HuH-7 (cell line): ENCODE results near the gene SAMD13.
A peak's percentile ranks its signal among the peaks of the same experiment; 100 is the strongest.
"Not testable (repeated sequence)": the region's sequence is repeated elsewhere in the genome, so short reads cannot be mapped to it uniquely, and the experiment has no call there.

Experiments
- DNase-seq: peaks from one replicate; pipeline ENCODE4 v3.0.0; 2011; ENCODE audit warnings: low spot score

Gene SAMD13

DNA sequence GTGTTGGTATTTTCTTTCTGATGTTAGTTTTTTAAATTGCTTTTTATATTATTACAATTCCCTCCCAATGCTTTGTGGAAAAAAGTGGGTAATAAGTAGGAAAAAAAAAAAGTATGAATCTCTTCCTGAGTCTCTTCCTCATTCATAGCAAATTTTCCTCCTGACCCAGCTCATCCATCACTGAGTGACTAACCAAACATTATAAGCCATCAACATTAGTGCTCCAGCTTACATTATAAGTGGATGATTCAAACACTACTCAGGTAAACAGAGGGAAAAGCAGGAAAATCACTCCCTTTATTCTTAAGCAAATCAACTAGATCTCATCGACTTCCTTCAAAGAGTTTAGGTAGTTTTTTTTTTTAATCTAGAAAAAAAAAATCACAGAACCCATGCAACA, 15.4 kb upstream of the SAMD13 start:
- no peak for DNase-seq

DNA sequence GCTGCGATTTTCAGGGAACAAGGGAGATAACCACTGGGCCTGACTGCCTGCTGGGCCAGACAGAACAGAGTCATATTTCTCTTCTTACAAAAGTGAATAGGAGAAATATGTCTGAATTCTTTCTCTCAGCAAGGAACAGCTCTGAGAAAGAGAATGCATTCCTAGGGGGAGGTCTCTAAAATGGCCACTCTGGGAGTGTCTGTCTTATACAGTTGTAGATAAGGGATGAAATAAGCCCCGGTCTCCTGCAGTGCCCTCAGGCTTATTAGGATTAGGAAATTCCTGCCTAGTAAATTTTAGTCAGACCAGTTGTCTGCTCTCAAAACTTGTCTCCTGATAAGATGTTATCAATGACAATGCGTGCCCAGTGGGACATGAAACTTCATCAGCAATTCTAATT, 14.1 kb upstream of the SAMD13 start:
- DNase-seq = not testable (repeated sequence)

DNA sequence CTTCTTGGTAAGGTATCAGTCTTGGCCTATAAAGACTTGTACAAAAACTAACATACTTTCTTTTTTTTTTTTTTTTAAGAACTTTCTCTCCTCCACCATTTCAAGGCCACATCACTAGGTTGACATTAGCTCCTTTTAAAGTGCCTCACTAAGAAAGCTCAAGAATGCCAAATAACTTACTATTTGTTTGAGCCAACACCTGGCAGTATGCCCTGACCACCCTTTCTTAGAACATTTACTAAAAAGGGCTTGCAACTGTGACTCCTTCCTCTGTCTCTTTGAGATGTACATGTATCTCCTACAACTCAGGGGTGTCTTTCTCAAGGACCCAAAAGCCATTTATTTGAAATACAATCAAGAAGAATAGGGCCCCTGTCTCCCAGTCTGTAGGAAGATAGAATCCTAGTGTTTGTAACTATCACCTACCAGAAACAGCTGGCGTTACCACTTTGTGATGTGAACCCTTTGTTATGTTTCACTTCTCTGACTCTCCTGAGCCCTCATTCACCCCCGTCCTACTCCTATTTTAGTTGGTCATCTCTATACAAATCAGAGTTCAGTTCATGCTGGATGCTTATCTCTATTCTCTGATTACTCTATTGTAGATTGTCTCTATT, 12.2 kb upstream of the SAMD13 start:
- DNase-seq = no peak

GRCh38 chr1:84291882-84292655, 9.4 kb upstream of the SAMD13 start:
- no peak for DNase-seq

- DNase-seq = no peak
Measured at GRCh38 chr1:84293766-84294165, 7.7 kb upstream of the SAMD13 start.

- DNase-seq = no peak
Measured at GRCh38 chr1:84294751-84295150, 6.8 kb upstream of the SAMD13 start.

GRCh38 chr1:84297546-84298244, 3.8 kb upstream of the SAMD13 start:
- no peak for DNase-seq

- DNase-seq = peak; percentile 61
Measured at GRCh38 chr1:84298328-84298683, 3.2 kb upstream of the SAMD13 start.

- peak; percentile 43 for DNase-seq
Measured at GRCh38 chr1:84298684-84299535, 2.6 kb upstream of the SAMD13 start.

DNA sequence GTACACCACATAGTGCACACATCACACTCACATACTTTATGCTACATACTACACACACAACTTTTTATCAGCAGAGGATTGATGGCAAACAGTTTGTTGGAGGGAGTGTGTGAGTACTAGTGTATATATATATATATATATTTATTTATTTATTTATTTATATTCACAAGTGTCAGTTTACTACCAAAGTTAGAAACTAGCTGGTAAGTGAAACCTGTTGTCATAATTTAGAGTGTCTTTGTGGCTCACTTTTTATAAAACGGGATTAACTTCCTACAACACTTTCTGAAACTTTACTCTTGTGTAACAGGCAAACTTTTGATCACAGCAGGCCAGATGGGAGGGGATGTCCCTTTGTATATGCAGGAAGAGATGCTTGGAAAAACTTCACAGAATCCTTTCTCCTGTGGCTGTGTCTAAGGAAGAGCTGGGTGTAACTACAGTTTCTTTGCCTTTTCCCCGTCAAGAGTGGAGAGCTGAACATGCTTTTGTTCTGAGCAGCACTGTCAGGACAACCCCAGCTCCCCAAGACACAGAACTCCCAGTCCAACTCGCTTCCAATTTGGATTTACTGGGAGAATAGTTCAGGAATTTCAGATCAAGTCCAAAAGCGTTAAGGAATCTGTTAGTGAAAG, 1.9 kb upstream of the SAMD13 start:
- DNase-seq = no peak

DNA sequence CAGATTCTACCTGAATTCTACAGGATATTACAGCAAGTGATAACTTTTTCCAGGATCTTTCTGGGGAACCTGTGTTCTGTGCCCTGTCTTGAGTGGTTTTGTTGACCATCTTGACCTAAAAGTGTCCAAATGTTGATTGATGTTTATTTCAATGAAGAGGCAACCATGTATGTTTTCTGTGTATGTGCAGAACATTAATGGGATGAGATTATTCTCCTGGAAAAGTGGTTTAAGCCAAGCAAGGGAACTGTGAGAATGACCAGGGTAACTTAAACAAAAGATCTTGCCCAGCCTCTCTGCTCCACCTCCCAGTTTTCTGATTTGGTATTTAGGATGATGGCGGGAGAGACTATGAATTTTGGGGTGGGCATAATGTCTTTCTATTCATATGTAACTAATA, 1.0 kb upstream of the SAMD13 start:
- no peak for DNase-seq

DNA sequence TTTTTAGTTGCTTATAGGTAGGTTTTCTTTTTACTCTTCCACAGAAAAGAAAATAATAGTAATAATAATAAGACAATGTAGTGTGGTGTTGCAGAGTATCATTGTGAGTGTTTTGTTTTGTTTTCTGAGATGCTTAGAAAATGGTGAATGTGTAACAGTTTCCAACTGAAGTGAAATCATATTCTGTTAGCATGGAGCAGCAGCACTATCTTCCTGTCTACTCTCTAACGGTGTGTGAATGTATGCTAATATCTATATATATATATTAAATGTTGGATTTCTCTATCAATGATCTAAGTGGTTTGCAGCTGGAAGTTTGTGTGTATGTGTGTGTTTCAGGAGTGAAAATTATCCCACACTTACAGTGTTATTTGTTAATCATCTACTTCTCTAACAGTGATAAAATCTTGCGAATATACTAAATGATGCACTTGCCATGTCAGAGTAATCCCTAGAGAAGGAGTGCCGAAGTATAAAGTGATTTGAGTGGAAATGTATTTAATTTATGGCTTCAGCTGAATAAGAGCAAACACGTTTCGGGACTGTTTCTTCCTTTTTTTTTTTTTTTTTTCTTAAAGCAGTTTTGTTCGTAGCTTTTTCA, 377 bp downstream of the SAMD13 start:
- DNase-seq = no peak

- no peak for DNase-seq
Measured at GRCh38 chr1:84303314-84303830, 1.9 kb downstream of the SAMD13 start.

GRCh38 chr1:84307398-84307797, 5.9 kb downstream of the SAMD13 start:
- no peak for DNase-seq

DNA sequence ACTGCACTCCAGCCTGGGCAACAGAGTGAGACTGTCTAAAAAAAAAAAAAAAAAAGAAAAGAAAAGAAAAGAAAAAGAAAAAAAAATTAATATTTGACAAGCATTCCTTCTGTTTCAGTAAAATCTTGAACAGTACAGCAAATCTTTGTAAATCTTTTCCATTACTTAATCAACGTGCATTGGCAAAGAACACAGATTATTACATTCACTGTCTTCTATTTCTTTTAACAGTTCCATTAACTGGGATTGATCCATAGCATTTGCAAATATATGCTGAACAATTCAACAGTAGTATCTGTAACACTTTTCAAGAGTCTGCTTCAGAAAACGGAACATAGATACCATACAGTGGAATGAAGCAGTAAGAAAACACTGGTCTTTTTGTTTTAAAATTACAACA, 9.8 kb downstream of the SAMD13 start:
- DNase-seq = no peak

- no peak for DNase-seq
Measured at GRCh38 chr1:84319662-84320061, 18.2 kb downstream of the SAMD13 start.

DNA sequence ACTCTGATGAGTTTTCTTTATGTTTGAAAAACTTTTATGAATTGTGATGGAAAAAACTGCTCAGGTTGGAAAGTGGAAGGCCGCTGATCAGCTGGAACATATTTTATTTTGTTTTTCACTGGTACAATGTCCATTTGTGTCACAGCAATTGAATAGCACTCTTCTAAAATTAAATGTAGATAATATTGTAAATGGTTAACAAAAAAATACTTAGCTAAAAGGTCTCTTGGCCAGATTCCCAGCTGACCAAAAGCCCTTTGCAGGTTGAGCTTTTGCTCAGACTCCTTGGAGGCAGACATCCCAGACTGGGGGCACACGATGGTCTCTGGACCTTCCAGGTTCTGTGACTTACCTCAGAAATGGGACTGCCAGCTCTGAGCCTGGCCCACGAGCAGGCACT, 26.3 kb downstream of the SAMD13 start:
- DNase-seq = no peak

DNA sequence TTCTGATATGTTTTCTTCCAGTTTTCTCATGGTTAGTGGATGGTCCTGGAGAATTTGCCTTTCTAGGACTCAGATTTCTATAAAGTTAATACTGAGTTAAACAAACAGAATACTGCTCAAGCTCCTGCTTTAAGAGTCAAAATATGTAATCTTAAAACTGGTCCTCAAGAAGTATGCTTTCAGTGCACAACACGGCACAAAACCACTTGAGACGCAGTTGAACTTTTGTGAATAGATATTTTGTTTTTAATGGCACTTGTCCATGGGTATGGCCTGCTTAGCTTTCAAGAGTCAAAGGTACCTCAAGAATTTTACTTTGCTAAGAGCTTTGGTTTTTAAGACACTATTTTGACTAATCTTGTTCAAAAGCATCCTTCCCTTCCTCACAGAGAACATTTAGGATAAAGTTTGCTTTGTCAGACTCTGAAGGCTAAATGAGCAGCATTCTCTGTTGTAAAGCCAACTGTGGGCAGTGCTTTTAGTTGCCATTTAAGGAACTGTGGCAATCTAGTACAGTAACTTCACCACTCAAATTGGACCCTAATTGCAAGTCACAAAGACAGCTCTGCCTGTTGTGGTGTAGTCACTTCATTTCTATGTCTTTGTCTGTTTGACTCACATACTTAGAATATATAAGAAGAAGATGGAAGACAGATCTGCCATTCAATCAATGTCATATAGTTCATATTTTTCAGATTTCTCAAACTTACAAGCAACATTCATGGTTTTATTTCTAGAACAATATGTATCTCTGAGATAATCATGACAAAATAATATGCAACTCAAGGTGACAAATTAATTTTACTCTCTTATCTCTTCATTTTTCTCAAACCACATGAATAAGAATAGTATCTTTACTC, 28.8 kb downstream of the SAMD13 start:
- no peak for DNase-seq

DNA sequence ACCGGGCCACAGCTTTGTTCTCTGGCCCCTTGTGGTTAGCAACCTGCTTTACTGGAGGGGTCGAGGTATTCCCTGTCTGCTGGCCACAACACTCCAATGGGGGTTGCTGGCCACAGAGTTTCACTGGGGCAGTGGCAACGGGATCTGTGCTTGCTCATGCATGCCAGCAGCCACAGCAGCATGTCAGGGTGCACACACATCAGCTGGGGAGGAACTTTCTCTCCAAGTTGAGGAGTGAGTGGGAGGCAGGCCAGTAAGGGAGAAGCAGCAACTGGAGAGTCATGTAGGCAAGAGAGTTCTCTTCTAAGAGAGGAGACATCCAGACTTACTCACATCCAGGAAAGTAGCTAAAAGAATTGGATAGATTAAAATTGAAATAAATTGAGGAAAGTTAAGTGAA, 38.0 kb downstream of the SAMD13 start:
- no peak for DNase-seq

DNA sequence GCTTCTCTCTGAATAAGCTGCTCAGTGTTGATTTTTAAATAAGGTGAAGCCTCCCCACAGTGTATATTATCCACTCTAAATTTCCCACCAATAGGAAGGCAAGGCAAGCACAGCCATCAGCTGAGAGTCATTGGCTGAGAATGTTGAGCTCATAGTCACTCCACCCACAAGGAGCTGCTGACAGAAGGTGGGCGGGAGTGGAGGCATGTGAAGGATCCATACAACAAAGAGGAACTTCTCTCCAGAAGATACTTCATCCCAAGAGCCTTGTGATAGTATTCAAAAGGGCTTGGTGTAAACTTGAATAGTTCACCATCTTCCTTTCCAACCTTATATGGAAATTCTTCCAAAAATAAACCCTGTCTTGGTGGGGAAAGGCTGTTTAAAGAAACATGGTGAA, 42.8 kb downstream of the SAMD13 start:
- DNase-seq = no peak
